ENCODE results near the gene SV2C. TPM values are rescaled to one million over a fixed set of nuclear protein-coding genes. Genes with fewer than 3 reads are reported as not detected.

Gene SV2C
- total and polyA plus RNA-seq, 4 donors, result under 0.01 to 0.04 (median 0.03) TPM; not detected in 1

GRCh38 chr5:76379316-76379715 is 296.1 kb downstream of the SV2C start:
- WGBS, result 74% methylated on average over 5 of the region's 5 CpGs
- no peaks in the 10 kb centered on the region for H3K36me3 ChIP-seq (ENCODE audit: control insufficient read depth in 4 of 4, insufficient read depth in 3 of 4, low read depth in 1 of 4, low read length in 3 of 4)
- H3K4me1 ChIP-seq (ENCODE audit: control insufficient read depth in 4 of 4, insufficient read depth in 4 of 4, low read length in 3 of 4), result peaks cover 3 to 7% (median 6%) of the 10 kb centered on the region in 4 donors
- DNase-seq (ENCODE audit: low spot score), result no peak
- H3K27ac ChIP-seq (ENCODE audit: low read depth in 1 of 2, low read length in 2 of 2), result no peak overlapping the region
- H3K27me3 ChIP-seq (ENCODE audit: control insufficient read depth in 4 of 4, insufficient read depth in 4 of 4, low read length in 3 of 4), result no peaks in the 10 kb centered on the region
- no peaks in the 10 kb centered on the region for H3K9me3 ChIP-seq (ENCODE audit: control insufficient read depth in 4 of 4, low read length in 3 of 4)
- no peak overlapping the region for H3K9ac ChIP-seq (ENCODE audit: low read depth in 1 of 2, low read length in 2 of 2)
- TF ChIP-seq RAD21 (IDR thresholded peaks at IDR 0.05) (no peak), ATF3 (IDR thresholded peaks at IDR 0.05) (no peak), HNF4A (conservative IDR thresholded peaks at IDR 0.05) (no peak), YY1 (IDR thresholded peaks at IDR 0.05) (no peak), CTCF (IDR thresholded peaks at IDR 0.05; ENCODE audit: low read depth, low read length, missing input control) (no peak), TAF1 (conservative IDR thresholded peaks at IDR 0.05) (no peak), RXRA (IDR thresholded peaks at IDR 0.05) (no peak), HNF4G (IDR thresholded peaks at IDR 0.05) (no peak), ZBTB33 (IDR thresholded peaks at IDR 0.05) (no peak), FOXA2 (IDR thresholded peaks at IDR 0.05) (no peak), EGR1 (IDR thresholded peaks at IDR 0.05; ENCODE audit: low read depth in 2 of 2) (no peak)
- TF ChIP-seq, protein P1, sequence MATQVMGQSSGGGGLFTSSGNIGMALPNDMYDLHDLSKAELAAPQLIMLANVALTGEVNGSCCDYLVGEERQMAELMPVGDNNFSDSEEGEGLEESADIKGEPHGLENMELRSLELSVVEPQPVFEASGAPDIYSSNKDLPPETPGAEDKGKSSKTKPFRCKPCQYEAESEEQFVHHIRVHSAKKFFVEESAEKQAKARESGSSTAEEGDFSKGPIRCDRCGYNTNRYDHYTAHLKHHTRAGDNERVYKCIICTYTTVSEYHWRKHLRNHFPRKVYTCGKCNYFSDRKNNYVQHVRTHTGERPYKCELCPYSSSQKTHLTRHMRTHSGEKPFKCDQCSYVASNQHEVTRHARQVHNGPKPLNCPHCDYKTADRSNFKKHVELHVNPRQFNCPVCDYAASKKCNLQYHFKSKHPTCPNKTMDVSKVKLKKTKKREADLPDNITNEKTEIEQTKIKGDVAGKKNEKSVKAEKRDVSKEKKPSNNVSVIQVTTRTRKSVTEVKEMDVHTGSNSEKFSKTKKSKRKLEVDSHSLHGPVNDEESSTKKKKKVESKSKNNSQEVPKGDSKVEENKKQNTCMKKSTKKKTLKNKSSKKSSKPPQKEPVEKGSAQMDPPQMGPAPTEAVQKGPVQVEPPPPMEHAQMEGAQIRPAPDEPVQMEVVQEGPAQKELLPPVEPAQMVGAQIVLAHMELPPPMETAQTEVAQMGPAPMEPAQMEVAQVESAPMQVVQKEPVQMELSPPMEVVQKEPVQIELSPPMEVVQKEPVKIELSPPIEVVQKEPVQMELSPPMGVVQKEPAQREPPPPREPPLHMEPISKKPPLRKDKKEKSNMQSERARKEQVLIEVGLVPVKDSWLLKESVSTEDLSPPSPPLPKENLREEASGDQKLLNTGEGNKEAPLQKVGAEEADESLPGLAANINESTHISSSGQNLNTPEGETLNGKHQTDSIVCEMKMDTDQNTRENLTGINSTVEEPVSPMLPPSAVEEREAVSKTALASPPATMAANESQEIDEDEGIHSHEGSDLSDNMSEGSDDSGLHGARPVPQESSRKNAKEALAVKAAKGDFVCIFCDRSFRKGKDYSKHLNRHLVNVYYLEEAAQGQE (IDR thresholded peaks at IDR 0.05), result no peak
- TF ChIP-seq, protein P2, sequence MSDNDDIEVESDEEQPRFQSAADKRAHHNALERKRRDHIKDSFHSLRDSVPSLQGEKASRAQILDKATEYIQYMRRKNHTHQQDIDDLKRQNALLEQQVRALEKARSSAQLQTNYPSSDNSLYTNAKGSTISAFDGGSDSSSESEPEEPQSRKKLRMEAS (IDR thresholded peaks at IDR 0.05), result no peak
- H3K4me3 ChIP-seq (ENCODE audit: low read depth in 1 of 3, low read length in 3 of 3), result no peak overlapping the region

GRCh38 chr5:76379855-76380254 is 296.7 kb downstream of the SV2C start:
- H3K27ac ChIP-seq (ENCODE audit: low read depth in 1 of 2, low read length in 2 of 2), result no peak overlapping the region
- no peaks in the 10 kb centered on the region for H3K27me3 ChIP-seq (ENCODE audit: control insufficient read depth in 4 of 4, insufficient read depth in 4 of 4, low read length in 3 of 4)
- no peak overlapping the region for H3K9ac ChIP-seq (ENCODE audit: low read depth in 1 of 2, low read length in 2 of 2)
- H3K4me3 ChIP-seq (ENCODE audit: low read depth in 1 of 3, low read length in 3 of 3), result no peak overlapping the region
- DNase-seq (ENCODE audit: low spot score), result no peak
- no peaks in the 10 kb centered on the region for H3K36me3 ChIP-seq (ENCODE audit: control insufficient read depth in 4 of 4, insufficient read depth in 3 of 4, low read depth in 1 of 4, low read length in 3 of 4)
- peaks cover 4 to 10% (median 10%) of the 10 kb centered on the region in 4 donors for H3K4me1 ChIP-seq (ENCODE audit: control insufficient read depth in 4 of 4, insufficient read depth in 4 of 4, low read length in 3 of 4)
- no peaks in the 10 kb centered on the region for H3K9me3 ChIP-seq (ENCODE audit: control insufficient read depth in 4 of 4, low read length in 3 of 4)
- WGBS, result 71% methylated on average over 1 of the region's 1 CpG
- TF ChIP-seq, protein P2 (IDR thresholded peaks at IDR 0.05), result no peak
- TF ChIP-seq ZBTB33 (IDR thresholded peaks at IDR 0.05) (no peak), HNF4G (IDR thresholded peaks at IDR 0.05) (no peak), FOXA1 (IDR thresholded peaks at IDR 0.05) (no peak), CTCF (IDR thresholded peaks at IDR 0.05; ENCODE audit: low read depth, low read length, missing input control) (no peak), ATF3 (IDR thresholded peaks at IDR 0.05) (no peak), YY1 (IDR thresholded peaks at IDR 0.05) (no peak), SP1 (IDR thresholded peaks at IDR 0.05) (no peak), GABPA (IDR thresholded peaks at IDR 0.05 in 1 of 2, conservative IDR thresholded peaks at IDR 0.05 in 1 of 2) (no peak), RXRA (IDR thresholded peaks at IDR 0.05) (no peak), FOXA2 (IDR thresholded peaks at IDR 0.05) (no peak), JUND (IDR thresholded peaks at IDR 0.05) (no peak), RAD21 (IDR thresholded peaks at IDR 0.05) (no peak), NR2F2 (IDR thresholded peaks at IDR 0.05) (no peak)

Data from liver (tissue), 9 donors.